HS-5 (cell line): ENCODE data around the gene RARA.
"Not testable (repeated sequence)": the region's sequence is repeated elsewhere in the genome, so short reads cannot be mapped to it uniquely, and the experiment has no call there.

ENCODE experiments used
- DNase-seq: peaks from one replicate; pipeline ENCODE4 v3.0.0-alpha.2; 2012; ENCODE audit warnings: low read depth

The RARA gene

DNA sequence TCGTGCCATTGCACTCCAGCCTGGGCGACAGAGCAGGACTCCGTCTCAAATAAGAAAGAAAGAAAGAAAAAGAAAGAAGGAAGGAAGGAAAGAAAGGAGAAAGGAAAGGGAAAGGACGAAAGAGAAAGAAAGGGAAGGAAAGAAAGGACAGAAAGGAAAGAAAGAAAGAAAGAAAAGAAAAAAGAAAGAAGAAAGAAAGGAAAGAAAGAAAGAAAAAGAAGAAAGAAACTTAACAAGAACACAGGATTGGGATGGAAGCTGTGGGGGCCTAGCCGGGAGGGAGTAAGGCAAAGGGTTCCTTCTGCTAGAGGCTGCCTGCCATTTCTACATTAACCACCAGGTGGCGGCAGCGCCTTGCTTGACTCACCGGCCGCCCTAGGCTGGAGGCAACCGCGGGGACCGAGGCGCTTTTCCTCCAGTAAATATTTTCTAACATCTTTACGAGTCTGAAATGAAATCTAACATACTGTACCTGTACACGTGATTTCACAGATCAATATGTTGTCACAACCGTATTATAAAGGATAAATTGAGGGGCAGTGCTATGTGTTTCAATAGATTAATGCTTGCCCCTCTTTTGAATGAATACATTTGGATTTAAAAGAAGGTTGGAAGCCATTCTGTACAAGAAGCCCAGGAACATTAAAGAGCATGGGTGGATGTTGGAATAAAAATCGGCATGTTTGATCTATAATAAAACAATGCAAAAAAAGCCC lies 49.5 kb downstream of the RARA start:
- peak; percentile 57 for DNase-seq

DNA sequence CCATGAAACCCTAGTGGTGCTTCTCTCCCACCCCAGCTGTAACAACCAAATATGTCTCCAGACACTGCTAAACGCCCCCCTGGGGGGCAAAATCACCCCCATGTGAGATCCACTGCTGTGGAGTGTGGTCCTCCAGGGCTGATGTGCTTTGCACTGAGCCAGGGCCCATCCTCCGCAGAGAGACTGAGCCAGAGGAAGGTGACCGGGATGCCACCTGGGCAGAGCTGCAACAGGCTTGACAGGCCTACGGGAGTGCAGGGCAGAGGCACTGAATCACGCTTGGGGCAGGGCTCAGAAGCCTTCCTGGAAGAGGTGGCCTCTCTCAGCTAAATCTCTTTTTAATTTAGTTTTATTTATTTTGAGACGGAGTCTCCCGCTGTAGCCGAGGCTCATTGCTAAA lies 51.1 kb downstream of the RARA start:
- no peak for DNase-seq

DNA sequence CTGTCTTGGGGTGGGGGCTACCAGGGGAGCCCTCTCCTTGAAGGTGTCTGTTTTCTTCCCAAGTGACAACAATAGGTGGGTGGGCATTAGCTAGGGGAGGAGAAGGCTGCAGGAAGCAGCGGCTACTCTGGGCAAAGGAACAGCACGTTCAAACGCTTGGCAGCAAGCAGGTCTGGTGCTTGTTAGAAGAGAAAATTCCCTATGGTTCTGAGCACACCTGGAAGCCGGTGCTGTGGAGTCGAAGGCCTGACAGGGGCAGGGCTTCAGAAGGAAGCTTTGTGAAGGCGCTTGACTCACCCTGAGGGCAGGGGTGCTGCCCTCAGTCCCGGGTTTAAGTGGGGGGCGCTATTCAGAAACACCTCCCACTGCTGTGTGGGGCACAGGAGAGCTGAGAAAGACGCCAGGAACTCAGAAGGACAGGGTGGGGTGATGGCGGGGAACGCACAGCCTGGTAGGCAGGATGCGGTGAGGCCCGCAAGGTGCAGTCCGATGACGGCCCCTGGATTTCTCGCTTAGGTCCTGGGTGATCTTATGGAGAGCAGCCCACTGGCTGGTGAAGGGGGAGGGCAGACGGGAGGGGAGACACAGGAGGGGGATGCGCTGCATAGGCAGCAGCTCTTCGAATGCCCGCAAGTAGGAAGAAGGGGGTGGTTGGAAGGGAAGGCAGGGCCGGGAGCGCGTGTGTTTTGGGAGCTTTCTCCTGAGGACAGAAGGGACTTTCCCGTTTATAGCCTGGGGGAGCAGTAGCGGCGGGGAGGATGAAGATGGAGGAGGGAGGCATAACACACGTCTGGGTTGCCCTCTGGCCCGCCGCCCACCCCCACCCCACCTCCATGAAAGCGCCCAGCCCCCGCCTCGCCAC lies 52.3 kb downstream of the RARA start:
- no peak for DNase-seq

DNA sequence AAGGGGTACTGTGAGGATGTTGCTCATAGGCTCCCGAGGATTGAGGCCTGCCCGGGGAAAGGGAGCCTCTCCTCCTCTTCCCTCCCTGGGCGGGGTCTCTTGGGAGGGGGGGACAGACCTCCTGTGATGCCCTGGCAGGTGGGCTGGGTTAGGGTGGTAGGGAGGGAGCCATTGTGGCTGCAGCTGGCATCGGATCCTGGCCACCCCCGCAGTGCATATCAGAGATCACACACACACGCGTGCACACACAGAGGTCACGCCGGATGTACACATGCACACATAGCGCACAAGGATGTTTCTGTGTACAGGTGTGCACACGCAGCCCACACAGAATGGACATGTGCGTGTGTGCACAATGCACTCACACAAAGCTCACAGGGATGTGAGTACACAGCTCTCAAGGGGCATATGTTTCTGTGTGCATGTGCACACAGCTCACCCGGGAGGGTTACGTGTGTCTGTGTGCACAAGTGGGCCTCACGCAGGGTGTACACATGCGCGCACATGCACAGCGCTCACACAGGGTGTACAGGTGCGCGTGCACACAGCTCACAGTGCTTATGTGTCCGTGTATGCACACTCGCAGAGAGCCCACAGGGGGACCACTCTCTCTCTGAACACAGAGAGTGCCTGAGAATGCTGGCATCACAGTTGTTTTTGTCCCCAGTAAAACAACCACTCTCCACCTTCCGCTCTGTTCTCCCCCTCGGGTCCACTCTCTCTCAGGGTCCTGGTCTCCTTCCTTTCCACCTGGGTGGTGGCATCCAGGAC lies 53.1 kb downstream of the RARA start:
- DNase-seq: no peak

DNA sequence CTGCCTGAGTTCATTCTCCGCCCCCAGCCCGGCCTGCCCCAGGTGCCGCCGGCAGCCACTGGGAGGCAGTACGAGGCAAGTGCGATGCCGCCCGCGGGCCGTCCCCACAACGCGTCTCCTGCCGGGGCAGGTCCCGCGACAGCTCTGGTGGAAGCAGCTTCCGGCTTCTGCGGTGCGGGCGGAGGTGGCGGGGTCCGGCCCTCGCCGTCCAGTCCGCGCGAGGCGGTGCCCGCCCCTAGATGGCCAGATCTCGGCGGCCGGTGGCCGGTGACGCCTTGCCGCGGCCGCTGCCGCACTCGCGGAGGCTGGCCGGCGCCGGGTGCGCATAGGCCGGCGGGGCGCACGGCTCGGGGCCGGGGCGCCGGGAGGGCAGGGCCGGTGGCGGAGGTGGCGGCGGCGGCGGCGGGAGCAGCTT lies 53.7 kb downstream of the RARA start:
- no peak for DNase-seq

DNA sequence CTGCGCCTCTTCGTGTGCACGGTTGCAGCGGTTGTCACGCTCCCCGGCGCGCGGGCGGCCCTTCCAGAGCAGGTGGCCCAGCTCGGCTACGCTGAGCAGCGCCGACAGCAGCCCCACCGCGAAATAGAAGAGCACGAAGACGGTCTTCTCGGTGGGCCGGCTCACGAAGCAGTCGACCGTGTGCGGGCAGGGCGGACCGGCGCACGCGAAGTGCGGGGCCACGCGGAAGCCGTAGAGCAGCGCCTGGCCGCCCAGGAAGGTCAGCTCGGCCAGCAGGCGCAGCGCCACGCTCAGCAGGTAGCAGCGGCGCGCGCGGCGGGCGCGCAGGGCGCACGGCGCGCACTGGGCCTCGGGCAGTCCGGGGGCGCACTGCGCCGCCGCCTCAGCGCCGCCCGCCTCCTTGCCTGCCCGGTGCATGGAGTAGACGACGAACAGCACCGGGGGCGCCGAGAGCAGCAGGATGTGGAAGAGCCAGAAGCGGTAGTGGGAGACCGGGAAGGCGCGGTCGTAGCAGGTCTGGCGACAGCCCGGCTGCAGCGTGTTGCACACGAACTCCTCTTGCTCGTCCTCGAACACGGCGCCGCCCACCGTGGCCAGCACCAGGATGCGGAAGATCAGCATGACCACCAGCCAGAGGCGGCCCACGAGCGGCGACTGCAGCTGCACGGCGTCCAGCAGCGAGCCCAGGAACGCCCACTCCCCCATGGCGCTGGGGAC lies 54.3 kb downstream of the RARA start:
- no peak for DNase-seq

DNA sequence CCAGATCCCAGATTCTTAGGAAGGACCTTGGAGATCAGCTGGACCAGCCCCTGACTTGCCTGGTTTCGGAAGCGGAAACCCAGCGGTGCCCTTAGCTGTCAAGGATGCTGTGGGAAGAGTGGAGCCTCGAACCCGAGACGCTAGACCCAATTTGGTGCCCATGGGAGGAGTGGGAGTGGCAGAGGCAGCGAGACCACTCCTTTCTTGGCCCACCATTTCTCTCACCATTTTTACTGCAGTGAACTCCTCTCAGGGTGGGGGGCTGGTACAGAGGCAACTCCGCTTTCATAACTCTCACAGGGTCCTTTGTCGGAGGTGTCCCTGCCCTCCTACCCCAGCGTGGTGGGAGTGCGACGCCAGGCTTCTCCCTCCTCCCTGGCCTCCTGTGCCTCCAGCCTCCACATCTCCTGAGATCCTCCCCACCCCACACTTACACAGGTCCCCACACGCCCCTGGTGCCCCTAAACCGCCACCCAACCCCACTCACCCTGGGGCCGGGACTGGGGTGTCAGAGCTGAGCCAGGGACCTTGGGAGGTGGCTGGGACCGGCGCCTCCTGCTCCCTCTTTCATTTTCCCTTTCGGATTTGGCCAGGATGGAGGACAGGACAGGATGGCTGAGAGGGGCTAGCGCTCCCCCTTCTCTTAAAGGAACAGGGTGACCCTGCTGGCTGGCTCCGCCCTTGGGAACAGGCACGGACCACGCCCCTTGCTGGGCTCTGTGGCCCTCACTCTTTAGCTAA lies 55.3 kb downstream of the RARA start, which contains the start of gene GJD3:
TSS of gene GJD3 (minus strand) at position 617 of the 741 bp plus-strand sequence. CDS start 922 bp downstream, outside the sequence.
- DNase-seq: no peak

DNA sequence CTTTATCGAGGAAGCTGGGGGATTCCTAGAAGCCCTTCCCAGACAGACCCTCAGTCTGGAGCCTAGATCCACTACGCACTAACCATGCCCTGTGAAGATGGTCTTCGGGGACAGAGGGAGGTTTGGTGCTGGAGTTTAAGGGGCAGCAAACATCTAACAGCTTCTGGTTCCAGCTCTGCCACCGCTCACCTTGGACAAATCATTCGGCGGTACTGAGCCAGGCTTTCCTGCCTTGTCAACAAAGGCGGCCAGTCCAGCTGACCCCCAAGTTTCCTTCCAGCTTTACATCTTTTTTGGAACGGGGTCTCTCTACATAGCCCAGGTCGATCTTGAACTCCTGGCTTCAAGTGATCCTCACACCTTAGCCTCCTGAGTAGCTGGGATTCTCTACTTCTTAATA lies 55.9 kb downstream of the RARA start:
- no peak for DNase-seq

DNA sequence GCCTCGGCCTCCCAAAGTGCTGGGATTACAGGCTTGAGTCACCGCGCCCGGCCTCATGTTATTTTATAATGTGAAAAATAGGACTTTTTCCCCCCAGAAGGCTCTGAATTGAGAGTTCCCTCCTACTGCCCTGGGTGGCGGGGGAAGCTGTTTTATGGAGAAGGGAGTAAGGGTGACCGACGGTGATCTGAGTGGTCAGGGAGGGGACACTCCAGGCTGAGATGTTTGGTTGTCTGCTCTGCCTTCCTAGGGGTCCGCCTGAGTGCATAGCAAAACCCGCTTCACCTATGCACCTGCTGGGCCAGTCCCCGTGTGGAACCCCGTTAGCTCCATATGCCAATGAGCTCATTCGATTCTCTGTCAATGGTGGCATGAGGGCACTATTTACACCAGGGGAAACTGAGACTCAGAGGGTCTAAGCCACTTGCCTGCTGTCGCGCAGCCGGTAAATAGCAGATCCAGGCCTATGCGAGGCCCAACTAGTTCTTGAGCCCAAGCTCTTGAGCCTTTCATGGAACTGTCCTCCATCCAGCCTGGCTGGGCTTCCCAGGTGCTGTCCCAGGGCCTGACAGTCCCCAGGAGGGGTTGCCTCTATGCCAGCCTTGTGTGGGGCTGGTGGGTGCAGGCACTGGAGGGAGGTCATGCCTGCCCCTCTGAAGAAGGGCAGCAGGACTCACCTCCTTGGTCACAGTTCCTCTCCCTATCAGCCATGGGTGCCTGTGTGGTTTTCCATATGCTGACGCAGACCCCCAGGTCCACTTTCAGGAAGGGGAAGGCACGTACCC lies 57.3 kb downstream of the RARA start:
- DNase-seq: no peak

DNA sequence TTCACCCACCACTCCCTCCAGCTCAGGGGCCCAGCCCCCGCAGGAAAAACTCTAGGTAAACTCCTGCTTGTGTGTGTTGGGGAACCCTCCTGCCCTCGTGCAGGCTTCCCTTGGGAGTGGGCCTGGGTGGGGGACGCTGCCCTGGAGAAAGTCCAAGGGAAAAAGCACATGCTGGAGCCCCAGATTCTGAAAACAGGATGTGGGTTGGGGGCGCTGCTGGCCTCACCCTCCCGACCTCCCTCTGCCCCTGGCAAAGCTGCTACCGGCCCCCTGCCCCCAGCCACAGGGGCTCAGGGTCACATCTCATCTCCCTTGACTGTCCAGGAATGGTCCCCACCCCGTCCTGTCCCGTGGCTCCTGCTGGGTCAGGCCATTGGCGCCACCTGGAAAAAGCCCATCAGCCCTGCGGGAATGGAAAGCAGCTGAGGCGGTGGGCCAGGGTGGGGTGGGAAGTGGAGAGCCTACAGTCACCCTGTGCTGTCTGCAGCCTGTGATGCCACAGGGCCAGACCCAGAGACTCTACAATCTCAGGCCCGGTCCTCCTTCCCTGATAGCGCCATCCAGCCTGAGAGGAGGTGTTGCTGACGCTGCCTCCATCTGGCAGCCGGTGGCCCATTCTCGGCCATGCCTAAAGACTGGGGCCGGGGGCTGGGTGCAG lies 58.0 kb downstream of the RARA start:
- no peak for DNase-seq

DNA sequence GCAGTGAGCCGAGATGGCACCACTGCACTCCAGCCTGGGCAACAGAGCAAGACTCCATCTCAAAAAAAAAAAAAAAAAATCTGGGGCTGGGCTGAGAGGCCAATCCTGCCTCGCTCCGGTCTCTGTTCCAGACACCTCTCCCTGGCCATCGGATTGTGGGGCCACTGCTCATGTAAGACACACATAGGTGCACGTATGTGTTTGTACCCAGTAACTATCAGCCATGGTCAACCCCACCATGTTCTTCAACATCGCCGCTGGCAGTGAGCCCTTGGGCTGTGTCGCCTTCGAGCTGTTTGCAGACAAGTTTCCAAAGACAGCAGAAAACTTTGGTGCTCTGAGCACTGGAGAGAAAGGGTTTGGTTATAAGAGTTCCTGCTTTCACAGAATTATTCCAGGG lies 58.7 kb downstream of the RARA start:
- DNase-seq: not testable (repeated sequence)

DNA sequence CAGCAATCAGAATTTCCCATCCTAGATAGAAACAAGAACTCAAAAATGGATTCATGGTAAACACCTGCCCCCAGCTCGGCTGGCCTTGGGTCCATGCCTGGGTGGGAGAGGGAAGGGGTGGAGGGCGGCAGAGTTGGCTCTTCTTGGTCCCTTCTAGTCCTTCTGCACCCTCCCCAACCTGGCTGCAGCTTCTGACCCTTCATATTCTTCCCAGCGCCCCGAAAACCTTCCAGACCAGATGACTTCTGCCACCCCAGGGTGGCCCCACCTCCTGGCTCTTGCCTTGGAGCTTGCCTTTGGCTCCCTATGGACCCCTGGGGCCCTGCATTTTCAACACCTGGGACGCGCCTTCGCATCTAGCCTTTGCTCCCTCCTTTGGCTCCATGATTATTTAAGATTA lies 60.9 kb downstream of the RARA start:
- DNase-seq: no peak

DNA sequence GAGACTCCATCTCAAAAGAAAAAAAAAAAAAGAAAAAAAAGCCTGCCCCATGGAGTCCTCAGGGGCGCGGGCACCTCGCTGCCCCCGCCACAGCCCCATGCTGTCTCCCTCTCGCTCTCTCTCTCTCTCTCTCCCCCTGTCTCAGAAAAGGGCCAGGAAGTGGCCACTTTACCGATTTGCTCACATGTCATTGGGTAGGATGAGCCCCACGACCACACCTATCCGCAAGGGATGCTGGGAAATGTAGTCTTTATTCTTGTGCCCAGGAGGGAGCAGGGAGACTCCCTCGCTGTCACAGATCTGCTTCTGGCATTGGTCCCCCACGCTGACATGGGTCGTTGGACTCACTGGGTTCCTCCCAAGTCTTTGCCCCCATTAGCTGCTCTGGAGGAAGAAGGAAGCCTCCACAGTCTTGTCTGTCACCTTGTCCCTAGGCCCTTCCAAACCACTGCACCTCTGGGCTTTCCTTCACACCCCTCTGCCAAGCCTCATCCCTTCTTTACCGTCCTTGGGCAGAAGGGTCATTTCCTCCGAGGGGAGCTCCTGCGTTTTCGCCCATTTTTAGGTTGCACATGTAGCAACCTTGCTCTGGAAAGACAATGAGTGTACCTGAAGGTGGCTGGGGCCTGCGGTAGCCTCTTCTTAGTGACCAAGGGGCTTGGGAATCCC lies 62.4 kb downstream of the RARA start:
- no peak for DNase-seq

DNA sequence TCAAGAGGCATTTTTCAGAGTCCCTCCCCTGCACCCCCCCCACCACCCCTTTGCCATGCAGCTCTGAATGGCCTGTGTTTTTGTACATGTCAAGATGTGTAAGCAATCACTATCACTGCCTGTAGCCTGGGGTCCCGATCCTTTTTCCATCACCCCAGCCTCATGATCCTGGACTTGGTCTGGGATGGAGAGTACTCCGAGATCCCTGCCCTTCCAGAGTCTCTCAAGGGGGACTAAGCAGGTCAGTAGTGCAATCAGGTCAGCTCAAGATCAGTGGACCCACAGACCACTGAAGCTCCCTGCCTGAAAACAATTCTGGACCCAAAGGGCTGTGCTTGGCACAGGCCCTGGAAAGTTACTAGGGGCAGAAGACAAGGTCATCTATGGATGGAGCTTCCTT lies 63.1 kb downstream of the RARA start:
- no peak for DNase-seq

DNA sequence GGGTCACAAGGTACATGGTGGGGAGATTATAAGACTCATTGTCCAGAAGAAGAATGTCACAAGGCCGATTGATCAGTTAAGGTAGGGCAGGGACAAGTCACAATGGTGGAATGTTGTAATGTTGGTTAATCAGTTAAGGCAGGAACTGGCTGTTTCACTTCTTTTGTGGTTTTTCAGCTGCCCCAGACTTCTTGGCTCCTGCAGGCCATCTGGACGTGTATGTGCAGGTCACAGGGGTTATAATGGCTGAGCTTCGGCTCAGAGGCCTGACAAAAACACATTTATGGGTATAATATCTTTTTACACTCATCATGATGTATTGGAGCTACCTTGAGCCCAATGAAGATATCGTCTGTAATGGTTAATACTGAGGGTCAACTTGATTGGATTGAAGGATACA lies 63.7 kb downstream of the RARA start:
- DNase-seq: not testable (repeated sequence)

DNA sequence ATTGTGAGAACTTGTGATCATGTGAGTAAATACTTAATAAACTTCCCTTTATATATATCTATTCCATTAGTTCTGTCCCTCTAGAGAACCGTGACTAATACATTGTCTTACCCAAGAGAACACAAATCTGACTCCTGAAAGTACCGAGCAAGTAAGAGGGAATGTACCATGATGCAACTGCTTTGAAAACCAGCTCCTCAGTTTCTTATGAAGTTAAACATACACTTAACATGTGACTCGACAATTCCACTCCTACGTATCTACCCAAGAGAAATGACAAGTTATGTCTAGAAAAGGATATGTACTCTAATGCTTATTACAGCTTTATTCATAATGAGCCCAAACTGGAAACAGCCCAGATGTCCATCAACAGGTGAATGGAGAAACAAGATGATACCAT lies 64.3 kb downstream of the RARA start:
- DNase-seq: no peak

DNA sequence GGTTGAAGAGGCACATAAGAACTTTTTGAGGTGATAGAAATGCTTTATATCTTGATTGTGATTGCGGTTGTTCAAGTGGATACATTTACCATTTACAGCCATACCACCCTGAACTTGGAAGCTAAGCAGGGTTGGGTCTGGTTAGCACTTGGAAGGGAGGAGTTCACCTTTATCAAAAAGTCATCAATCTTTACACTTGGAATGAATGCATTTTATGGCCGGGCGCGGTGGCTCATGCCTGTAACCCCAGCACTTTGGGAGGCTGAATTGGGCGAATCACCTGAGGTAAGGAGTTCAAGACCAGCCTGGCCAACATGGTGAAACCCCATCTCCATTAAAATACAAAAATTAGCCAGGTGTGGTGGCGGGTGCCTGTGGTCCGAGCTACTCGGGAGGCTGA lies 65.0 kb downstream of the RARA start:
- no peak for DNase-seq

DNA sequence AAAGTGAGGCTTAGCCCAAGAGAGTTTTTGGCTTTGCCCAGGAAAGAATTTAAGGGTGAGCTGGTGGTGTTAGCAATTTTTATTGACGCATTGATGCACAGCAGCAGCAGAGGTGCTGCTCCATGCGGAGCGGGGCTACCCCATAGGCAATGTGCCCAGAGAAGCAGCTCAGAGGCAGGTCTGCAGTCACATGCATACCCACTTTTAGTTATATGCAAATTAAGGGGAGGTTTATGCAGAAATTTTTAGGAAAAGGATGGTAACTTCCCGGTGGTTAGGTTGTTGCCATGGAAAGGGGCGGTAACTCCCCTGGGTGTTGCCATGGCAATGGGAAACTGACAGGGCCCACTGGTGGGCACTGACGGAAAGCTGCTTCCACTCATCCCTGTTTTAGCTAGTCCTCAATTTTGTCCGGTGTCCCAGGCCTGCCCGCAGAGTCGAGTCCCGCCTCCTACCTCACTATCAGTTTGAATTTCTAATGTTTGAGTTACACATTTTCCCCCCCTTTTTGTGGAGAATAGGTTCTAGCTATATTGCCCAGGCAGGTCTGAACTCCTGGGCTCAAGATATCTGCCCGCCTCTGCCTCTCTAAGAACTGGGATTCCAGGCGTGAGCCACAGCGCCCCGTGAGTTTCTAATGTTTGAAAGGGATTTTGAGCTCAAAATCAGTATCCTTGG lies 66.0 kb downstream of the RARA start:
- no peak for DNase-seq

DNA sequence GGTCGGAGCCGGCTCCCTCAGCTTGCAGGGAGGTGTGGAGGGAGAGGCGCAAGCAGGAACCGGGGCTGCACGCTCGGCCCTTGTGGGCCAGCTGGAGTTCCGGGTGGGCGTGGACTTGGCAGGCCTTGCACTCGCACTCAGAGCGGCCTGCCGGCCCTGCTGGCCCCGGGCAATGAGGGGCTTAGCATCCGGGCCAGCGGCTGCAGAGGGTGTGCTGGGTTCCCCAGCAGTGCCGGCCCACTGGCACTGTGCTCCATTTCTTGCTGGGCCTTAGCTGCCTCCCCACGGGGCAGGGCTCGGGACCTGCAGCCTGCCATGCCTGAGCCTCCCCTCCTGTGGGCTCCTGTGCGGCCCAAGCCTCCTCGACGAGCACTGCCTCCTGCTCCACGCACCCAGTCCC lies 66.8 kb downstream of the RARA start:
- DNase-seq: not testable (repeated sequence)
